ENCODE measurements around the gene EPN2. TPM values are rescaled to one million over a fixed set of nuclear protein-coding genes. Genes with fewer than 3 reads are reported as not detected.

Gene EPN2
- total RNA-seq, 1 experiment from 2014 or later: 73.1 TPM

DNA sequence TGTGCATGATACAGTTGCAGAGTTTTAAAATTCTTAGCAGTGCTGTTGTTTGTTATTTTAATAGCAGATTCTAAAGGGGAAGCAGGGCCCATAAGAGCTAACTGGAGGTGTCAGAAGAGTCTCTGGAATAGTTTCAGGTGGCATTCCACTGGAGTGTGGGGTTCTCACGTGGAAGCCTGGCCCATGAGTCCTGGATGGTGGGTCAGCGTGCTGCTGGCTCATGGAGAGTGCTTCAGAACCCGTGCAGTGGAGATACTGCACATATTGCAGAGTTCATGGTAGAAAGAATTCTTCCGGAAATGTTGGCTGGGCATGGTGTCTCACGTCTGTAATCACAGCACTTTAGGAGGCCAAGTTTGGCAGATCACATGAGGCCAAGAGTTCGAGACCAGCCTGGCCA lies 81.4 kb downstream of the EPN2 start:
- intact Hi-C loops (cut with micrococcal nuclease): no loop called here
- H3K27ac ChIP-seq (ENCODE audit: low read depth, low read length): no peak overlapping the region
- H3K9me3 ChIP-seq (ENCODE audit: control insufficient read depth in 1 of 2, insufficient read depth in 1 of 2, low read depth in 1 of 2, low read length in 2 of 2): no peaks in the 10 kb centered on the region
- H3K4me3 ChIP-seq (replicated peaks in 1 of 2; ENCODE audit: low read depth in 1 of 2, low read length in 2 of 2): no peak overlapping the region
- no peak overlapping the region for H3K9ac ChIP-seq (ENCODE audit: low read length)
- no peaks in the 10 kb centered on the region for H3K79me2 ChIP-seq (ENCODE audit: insufficient read depth, low read length)
- H3K4me1 ChIP-seq (ENCODE audit: control insufficient read depth in 1 of 2, insufficient read depth in 2 of 2, low read length in 2 of 2): peaks cover 13 to 25% of the 10 kb centered on the region in 2 experiments
- H2AFZ ChIP-seq (ENCODE audit: low read depth, low read length, poor library complexity, severe bottlenecking): no peak overlapping the region
- TF ChIP-seq, protein P1, sequence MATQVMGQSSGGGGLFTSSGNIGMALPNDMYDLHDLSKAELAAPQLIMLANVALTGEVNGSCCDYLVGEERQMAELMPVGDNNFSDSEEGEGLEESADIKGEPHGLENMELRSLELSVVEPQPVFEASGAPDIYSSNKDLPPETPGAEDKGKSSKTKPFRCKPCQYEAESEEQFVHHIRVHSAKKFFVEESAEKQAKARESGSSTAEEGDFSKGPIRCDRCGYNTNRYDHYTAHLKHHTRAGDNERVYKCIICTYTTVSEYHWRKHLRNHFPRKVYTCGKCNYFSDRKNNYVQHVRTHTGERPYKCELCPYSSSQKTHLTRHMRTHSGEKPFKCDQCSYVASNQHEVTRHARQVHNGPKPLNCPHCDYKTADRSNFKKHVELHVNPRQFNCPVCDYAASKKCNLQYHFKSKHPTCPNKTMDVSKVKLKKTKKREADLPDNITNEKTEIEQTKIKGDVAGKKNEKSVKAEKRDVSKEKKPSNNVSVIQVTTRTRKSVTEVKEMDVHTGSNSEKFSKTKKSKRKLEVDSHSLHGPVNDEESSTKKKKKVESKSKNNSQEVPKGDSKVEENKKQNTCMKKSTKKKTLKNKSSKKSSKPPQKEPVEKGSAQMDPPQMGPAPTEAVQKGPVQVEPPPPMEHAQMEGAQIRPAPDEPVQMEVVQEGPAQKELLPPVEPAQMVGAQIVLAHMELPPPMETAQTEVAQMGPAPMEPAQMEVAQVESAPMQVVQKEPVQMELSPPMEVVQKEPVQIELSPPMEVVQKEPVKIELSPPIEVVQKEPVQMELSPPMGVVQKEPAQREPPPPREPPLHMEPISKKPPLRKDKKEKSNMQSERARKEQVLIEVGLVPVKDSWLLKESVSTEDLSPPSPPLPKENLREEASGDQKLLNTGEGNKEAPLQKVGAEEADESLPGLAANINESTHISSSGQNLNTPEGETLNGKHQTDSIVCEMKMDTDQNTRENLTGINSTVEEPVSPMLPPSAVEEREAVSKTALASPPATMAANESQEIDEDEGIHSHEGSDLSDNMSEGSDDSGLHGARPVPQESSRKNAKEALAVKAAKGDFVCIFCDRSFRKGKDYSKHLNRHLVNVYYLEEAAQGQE (IDR thresholded peaks at IDR 0.05; ENCODE audit: low read depth): no peak
- TF ChIP-seq SRF (IDR thresholded peaks at IDR 0.05; ENCODE audit: low read depth): no peak
- no peak for TF ChIP-seq JUND (IDR thresholded peaks at IDR 0.05)
- TF ChIP-seq RAD21 (IDR thresholded peaks at IDR 0.05; ENCODE audit: low read depth): no peak
- TF ChIP-seq EGR1 (IDR thresholded peaks at IDR 0.05; ENCODE audit: low read depth): no peak
- no peak for TF ChIP-seq SP1 (IDR thresholded peaks at IDR 0.05; ENCODE audit: low read depth)
- no peak for TF ChIP-seq ZNF274 (IDR thresholded peaks at IDR 0.05; ENCODE audit: low read depth, low read length)
- TF ChIP-seq ZFX (IDR thresholded peaks at IDR 0.05): no peak
- TF ChIP-seq, protein P2, sequence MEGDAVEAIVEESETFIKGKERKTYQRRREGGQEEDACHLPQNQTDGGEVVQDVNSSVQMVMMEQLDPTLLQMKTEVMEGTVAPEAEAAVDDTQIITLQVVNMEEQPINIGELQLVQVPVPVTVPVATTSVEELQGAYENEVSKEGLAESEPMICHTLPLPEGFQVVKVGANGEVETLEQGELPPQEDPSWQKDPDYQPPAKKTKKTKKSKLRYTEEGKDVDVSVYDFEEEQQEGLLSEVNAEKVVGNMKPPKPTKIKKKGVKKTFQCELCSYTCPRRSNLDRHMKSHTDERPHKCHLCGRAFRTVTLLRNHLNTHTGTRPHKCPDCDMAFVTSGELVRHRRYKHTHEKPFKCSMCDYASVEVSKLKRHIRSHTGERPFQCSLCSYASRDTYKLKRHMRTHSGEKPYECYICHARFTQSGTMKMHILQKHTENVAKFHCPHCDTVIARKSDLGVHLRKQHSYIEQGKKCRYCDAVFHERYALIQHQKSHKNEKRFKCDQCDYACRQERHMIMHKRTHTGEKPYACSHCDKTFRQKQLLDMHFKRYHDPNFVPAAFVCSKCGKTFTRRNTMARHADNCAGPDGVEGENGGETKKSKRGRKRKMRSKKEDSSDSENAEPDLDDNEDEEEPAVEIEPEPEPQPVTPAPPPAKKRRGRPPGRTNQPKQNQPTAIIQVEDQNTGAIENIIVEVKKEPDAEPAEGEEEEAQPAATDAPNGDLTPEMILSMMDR (IDR thresholded peaks at IDR 0.05 in 2 of 3, conservative IDR thresholded peaks at IDR 0.05 in 1 of 3; ENCODE audit: borderline replicate concordance in 1 of 3, insufficient read depth in 1 of 3, low read depth in 2 of 3, low read length in 2 of 3): no peak
- TF ChIP-seq EZH2 (IDR thresholded peaks at IDR 0.05): no peak
- TF ChIP-seq EZH2phosphoT487 (IDR thresholded peaks at IDR 0.05; ENCODE audit: borderline replicate concordance): no peak
- TF ChIP-seq ATF3 (IDR thresholded peaks at IDR 0.05): no peak
- TF ChIP-seq ELF1 (IDR thresholded peaks at IDR 0.05; ENCODE audit: borderline replicate concordance, low read depth): no peak
- no peak for TF ChIP-seq CBX3 (IDR thresholded peaks at IDR 0.05; ENCODE audit: low read depth)
- TF ChIP-seq YY1 (IDR thresholded peaks at IDR 0.05; ENCODE audit: extremely low read depth, insufficient replicate concordance, low read depth, low read length): no peak
- TF ChIP-seq POLR2A (IDR thresholded peaks at IDR 0.05; ENCODE audit: borderline replicate concordance, extremely low read depth, insufficient read depth, insufficient read length): no peak
- TF ChIP-seq ZBTB33 (IDR thresholded peaks at IDR 0.05; ENCODE audit: extremely low read depth, insufficient replicate concordance, low read length): no peak
- TF ChIP-seq FOSL1 (IDR thresholded peaks at IDR 0.05; ENCODE audit: low read depth): no peak
- TF ChIP-seq CEBPB (IDR thresholded peaks at IDR 0.05; ENCODE audit: low read depth): no peak
- CTCF ChIA-PET: interaction anchor here (0.7 to 1.1 kb wide), 3 partner anchors 19 to 338 kb away, joined by 3 to 4 read pairs (median 3); no protein-coding TSS in a partner anchor
- BruUV-seq (replicated peaks): no TSS peak
- DNase-seq (ENCODE audit: low read depth, low spot score) (no peak), ATAC-seq (no peak)
- H3K9me2 ChIP-seq (ENCODE audit: insufficient read depth): no peaks in the 10 kb centered on the region
- peaks cover 2 to 18% of the 10 kb centered on the region in 2 experiments; a peak in 3 of 4 replicates for H3K36me3 ChIP-seq (ENCODE audit: control insufficient read depth in 1 of 2, insufficient read depth in 2 of 2, low read length in 2 of 2)
- RAD21 ChIA-PET (ENCODE audit: low non-redundant PET in 1 of 2, low total read pairs in 2 of 2, uncharacterized antibody in 2 of 2, unreplicated experiment in 2 of 2): no interaction called here
- no peaks in the 10 kb centered on the region for H3K27me3 ChIP-seq (ENCODE audit: insufficient read depth, low read length)
- H3K4me2 ChIP-seq (ENCODE audit: low read length): no peak overlapping the region
- no peaks in the 10 kb centered on the region for H4K20me1 ChIP-seq (ENCODE audit: insufficient read depth)
- POLR2A ChIA-PET: interaction anchor here (0.7 kb wide), 1 partner anchor 20 kb away, joined by 4 read pairs; no protein-coding TSS in a partner anchor
